OCI-LY1 (cell line): Measurements from ENCODE around the gene GSDMA.

Experiments
- EZH2 ChIP-seq: fragments of 200-600 bp; sonication (generic), shearing (Covaris generic); IDR thresholded peaks from 2 replicates; pipeline ENCODE4 v1.8.0; 2017; ENCODE audit warnings: borderline replicate concordance, mixed run types, mild to moderate bottlenecking, antibody characterized with exemption, low read length, moderate library complexity, mixed read lengths
- TF ChIP-seq, protein P1 (sequence below): fragments of 200-600 bp; sonication (generic), shearing (Covaris generic); IDR thresholded peaks from 2 replicates; pipeline ENCODE4 v1.5.1; 2017; ENCODE audit warnings: mild to moderate bottlenecking, antibody characterized with exemption, low read length, moderate library complexity, mixed read lengths

DNA sequence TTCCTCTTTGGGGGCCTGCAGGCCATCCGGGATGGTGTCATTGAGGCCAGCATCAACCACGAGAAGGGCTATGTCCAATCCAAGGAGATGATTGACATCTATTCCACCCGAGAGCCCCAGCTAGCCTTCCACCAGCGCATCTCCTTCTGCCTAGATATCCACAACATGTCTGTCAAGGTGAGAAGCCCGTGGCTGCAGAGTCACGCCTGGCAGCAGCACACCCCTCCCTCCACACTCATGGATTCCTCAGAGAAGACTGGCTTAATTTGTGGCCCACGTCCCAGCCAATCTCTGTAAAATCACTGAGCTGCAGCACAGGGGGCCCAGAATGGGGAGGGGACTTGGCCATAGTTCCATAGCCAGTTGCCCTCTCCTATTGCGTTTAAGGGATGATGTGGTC, 33.4 kb downstream of the GSDMA start:
- TF ChIP-seq, protein P1, sequence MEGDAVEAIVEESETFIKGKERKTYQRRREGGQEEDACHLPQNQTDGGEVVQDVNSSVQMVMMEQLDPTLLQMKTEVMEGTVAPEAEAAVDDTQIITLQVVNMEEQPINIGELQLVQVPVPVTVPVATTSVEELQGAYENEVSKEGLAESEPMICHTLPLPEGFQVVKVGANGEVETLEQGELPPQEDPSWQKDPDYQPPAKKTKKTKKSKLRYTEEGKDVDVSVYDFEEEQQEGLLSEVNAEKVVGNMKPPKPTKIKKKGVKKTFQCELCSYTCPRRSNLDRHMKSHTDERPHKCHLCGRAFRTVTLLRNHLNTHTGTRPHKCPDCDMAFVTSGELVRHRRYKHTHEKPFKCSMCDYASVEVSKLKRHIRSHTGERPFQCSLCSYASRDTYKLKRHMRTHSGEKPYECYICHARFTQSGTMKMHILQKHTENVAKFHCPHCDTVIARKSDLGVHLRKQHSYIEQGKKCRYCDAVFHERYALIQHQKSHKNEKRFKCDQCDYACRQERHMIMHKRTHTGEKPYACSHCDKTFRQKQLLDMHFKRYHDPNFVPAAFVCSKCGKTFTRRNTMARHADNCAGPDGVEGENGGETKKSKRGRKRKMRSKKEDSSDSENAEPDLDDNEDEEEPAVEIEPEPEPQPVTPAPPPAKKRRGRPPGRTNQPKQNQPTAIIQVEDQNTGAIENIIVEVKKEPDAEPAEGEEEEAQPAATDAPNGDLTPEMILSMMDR = no peak
- no peak for TF ChIP-seq EZH2
